Midbrain (tissue), 1 donor: ENCODE measurements around the gene DUSP14.
A peak's percentile ranks its signal among the peaks of the same experiment; 100 is the strongest.

ENCODE experiments used
- DNase-seq: peaks from one replicate; lab custom pipeline; 2025; lab: John Stamatoyannopoulos, UW

DUSP14 gene

DNA sequence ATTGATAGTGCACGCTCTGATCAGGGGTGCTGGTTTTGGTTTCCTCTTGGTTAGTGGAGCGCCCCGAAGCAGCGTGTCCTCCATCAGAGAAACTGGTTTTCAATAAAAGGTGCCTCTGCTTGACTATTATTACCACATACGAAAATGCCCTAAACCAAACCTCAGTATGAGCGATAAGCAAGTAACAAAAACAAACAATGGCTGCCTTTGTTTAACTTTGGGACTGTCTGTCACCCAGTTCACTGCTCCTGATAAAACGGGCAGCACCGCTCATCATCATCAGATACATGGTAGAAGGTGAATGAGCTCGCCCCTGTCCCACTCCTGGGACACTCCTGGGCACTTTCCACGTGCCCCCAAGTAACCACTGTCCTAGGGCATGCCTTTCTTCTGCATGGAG is 24.0 kb downstream of the DUSP14 start:
- DNase-seq: no peak

GRCh38 chr17:37516127-37516571 is 26.5 kb downstream of the DUSP14 start:
- DNase-seq: no peak

GRCh38 chr17:37517881-37518280 is 28.2 kb downstream of the DUSP14 start:
- no peak for DNase-seq

DNA sequence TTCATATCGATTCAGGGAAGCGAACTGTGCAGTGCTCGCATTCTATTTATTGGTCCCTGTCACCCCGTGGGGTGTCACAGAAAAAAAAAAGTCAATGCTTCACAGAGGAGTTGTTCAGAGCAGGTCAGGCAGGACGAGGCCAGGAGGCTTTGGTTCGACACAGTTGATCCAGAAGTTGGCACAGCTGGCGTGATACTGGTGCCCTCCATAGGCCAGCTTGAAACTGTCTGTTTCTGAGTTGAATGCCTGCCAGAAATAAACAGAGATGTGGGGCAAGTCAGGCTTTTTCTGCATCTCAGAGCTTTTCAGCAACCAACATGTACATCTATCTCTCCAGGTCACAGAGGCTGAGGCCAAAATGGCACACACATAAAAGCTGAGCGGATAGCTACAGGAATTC is 29.1 kb downstream of the DUSP14 start:
- peak; percentile 37 for DNase-seq

DNA sequence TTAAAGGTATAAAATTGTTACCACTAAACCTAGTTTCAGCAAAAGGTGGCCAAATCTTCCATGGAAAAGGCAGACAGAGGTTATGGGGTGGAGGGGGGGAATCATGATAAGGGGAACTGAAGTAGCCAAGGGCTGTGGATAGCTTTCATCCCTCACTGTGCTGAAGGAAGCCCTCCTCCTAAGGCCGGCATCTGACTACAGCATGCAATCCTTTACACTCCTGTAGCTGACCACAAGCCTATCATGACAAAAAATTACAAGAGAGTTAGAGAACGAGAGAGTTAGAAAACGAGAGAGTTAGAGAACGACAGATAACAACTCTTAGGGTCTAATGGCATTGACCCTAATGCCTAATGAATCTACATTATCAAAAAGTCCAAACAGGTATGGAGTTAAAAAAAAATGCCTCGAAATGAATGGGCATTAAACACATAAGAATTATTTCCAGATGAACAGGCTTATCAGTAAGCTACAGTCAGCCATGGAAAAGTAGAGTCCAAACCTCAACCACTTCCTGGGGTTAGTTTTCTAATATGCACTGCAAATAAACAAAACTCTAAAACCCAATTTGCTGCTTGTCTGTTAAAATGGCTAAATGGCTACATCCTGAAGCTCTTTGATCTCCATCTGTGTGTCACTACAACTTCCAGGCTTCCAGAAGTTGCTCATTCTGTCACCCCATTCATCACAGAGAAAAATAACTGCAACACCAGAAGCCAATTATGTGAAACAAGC is 29.7 kb downstream of the DUSP14 start:
- DNase-seq: no peak

DNA sequence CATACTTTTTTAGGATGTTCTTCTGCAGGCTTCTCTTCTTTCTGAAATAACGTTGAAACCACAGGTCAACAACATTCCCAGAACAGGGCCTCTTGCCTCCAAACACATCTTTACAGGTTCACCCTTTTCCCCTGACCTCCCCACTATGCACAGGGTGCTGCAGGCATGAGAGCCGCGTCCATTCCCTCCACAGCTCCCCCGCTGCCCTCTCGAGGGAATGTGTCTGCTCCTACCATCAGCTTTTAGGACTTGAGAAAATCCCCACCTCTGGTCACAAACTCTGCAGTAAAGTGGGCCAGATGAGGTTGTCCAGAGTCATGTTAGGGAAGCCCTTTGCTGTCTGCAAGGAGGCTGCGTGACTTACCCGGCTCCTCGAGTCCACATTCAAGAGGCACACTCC is 30.5 kb downstream of the DUSP14 start:
- DNase-seq: no peak

DNA sequence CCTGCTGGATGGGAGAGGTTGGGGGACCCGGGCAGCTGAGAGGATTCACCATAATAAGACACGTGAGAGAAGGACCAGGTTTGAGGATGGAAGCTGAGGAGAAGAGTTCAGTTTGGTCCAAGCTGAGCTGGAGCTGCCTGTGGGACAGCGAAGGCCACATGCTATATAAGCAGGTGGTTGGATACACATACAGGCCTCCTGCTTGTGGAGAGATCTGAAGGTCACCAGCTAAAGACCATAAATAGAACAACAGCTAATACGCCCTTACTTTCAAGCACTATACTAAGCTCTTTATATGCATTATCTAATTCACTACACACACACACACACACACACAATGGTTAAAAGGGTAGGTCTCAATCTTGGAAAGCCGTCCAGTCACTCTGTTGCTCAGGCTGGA is 32.1 kb downstream of the DUSP14 start:
- DNase-seq: no peak

DNA sequence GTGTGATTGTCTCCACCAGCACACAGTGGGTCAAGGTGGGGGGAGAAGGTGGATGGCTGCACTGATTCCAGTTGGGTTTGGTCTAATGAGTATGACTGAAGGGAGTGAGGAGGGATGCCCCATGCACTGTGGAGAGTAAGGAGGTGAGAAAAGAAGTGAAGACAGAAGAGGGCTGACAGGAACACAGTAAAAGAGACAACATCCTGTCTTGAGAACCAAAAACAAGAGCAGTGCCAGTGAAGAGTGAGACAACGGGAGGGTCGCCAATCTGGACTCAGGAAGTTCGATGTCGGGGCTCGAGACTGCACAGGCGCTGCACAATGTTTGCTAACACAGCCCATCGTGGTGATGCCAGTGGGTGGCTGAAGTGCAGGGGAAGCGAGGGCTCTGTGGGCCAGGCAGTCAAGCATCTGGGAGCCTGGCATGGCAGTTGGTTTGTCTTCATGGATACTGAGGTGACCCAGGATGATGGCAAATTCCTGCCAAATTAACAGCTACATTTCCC is 34.1 kb downstream of the DUSP14 start:
- no peak for DNase-seq

DNA sequence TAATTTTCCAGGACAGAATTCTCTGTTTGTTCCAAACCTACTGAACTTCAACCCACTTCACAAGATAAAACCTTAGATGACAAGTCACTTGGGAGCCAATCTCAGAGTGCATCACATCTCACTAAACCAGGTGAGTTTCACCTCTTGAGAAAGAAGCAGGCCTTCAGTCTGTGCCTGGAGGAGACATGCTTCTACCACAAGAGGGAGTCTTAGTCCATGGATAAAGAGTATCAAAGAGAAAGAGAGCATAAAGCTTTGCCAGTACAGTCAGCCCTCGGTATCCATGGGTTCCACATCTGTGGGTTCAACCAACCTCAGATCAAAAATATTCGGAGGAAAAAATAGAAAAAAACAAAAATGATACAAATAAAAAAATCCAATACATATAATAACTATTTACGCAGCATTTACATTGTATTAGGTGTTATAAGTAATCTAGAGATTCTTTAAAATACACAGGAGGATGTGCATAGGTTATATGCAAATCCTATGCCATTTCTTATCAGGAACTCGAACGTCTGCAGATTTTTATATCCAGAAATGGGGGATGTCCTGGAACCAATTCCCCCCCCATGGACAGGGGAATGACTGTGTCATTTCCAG is 37.7 kb downstream of the DUSP14 start:
- DNase-seq: peak; percentile 12

DNA sequence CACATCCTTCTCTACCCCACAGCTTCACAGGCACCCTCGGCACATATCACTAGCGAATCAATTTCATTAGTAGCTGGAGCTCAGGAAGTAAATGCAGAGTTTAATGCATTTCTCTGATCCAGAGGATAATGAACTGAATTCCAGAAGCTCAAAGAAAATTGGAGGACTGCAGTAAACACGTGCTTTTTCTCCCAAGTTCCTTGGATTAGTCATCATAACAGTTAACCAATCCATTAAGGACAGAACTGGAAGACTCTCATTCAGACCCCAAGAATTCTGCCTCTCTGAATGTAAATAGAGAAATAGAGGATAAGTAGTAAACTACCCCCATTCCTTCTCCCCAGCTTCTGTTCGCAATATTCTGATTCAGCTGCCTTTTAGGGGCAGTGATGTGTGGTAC is 40.7 kb downstream of the DUSP14 start:
- no peak for DNase-seq

- DNase-seq: no peak
Measured at GRCh38 chr17:37532756-37533155, 43.1 kb downstream of the DUSP14 start.

GRCh38 chr17:37535906-37536305 is 46.2 kb downstream of the DUSP14 start:
- DNase-seq: no peak

DNA sequence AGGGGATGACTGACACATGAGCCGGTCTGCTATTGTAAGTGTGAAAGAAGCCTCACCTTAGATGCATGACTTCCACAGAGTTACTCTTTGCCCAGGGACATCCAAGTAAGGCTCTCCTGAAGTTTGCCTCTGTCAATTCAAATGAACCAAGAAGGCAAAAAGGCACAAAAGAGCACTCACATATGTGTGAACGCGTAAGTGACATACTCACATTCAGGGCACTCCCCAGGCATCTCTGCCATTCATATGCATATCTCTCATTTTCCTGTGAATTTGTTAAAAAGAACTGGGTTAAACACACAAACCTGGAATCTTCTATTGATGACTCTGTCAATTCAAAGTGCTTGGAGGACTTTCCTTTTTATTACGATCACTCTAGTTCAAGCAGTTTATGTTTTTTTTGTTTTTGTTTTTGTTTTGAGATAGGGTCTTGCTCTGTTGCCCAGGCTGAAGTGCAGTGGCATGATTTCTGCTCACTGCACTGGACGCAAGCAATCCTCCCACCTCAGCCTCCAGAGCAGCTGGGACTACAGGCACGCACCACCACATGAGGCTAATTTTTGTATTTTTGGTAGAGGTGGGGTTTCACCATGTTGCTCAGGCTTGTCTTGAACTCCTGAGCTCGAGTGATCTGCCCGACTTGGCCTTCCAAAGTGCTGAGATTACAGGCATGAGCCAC is 49.4 kb downstream of the DUSP14 start:
- no peak for DNase-seq

- no peak for DNase-seq
Measured at GRCh38 chr17:37541880-37542660, 52.4 kb downstream of the DUSP14 start.

GRCh38 chr17:37543637-37544052 is 54.0 kb downstream of the DUSP14 start:
- no peak for DNase-seq

DNA sequence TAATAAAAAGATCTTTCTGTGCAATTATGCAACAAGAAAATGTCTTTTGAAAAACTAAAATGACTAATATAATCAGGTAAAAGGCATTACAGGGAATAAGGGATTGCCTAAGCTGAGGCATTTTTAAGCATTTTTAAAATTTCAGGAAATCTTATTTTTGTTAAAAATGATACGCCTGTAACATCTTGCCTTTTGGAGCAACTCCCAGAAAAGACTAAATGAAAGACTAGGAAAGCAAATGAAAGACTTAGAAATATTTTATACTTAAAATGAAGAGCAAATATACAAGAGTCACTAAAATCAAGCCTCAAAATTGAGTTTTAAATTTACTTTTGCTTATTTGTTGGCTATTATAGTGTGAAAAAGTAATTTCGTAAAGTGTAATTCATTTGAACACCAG is 55.8 kb downstream of the DUSP14 start:
- DNase-seq: no peak

- no peak for DNase-seq
Measured at GRCh38 chr17:37546302-37546701, 56.6 kb downstream of the DUSP14 start.

GRCh38 chr17:37547986-37548385 is 58.3 kb downstream of the DUSP14 start:
- no peak for DNase-seq

- no peak for DNase-seq
Measured at GRCh38 chr17:37551788-37552187, 62.1 kb downstream of the DUSP14 start.

DNA sequence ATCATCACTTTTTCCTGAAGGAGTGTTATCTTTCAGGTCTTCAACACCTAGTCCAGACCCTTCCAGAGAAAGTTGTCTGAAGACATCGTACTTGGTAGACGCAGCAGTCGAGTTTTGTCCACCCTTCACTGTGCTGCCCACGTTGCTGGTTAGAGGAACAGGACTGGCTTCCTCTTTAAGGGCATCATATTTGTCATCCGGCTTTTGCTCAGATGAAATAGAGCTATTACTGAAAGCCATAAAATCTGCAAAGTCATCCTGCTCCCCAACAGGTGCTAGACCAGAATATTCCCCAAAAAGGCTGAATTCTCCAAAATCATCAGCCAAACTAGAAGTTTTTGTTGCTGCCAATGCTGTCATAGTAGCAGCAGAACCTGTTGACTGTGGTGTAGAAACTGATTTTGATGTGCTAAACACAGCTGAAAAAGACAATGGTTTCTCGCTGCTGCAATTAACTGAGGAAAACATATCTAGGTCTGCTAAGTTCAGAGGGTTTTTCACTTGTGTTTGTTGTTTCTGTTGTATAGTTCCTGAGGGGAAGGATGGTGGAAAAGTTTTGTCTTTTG is 63.8 kb downstream of the DUSP14 start:
- no peak for DNase-seq

DNA sequence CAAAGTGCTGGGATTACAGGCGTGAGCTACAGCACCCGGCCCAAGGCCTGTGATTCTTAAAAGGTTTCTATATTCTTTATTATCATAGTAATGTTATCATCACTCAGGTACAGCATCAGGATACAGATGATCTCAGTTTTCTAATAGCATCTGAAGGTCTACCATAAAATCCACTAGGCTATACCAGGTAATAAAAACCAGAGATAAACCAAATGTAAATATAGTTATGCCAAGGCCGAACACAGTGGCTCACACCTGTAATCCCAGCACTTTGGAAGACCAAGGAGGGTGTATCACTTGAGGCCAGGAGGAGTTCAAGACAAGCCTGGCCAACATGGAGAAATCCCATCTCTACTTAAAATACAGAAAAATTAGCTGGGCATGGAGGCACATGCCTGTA is 65.7 kb downstream of the DUSP14 start:
- no peak for DNase-seq

- no peak for DNase-seq
Measured at GRCh38 chr17:37557482-37557881, 67.8 kb downstream of the DUSP14 start.
